ENCODE measurements around the gene MMAA.
"Not testable (repeated sequence)": the region's sequence is repeated elsewhere in the genome, so short reads cannot be mapped to it uniquely, and the experiment has no call there.

Gene MMAA

GRCh38 chr4:145618932-145619638 lies at the start of gene MMAA:
Gene MMAA (plus strand): TSS chr4:145619385. CDS start chr4:145639140, 19,755 bp downstream.
- H3K36me3 ChIP-seq (ENCODE audit: low read depth), result no peaks in the 10 kb centered on the region
- H3K4me1 ChIP-seq (ENCODE audit: insufficient read depth, poor library complexity, severe bottlenecking), result peaks cover 6% of the 10 kb centered on the region
- peak; percentile 93 for TF ChIP-seq CTCF (IDR thresholded peaks at IDR 0.05; ENCODE audit: poor library complexity, severe bottlenecking)
- H3K4me3 ChIP-seq (ENCODE audit: severe bottlenecking), result peak within 1 kb of the TSS; percentile 65
- no peaks in the 10 kb centered on the region for H3K9me3 ChIP-seq (ENCODE audit: severe bottlenecking)
- peak within 1 kb of the TSS; percentile 74 for H3K27ac ChIP-seq (ENCODE audit: poor library complexity, severe bottlenecking)
- ATAC-seq (ENCODE audit: low read depth) (peak; percentile 97), DNase-seq (ENCODE audit: low spot score) (peak; percentile 94)
- H3K27me3 ChIP-seq (ENCODE audit: insufficient read depth, poor library complexity, severe bottlenecking), result no peaks in the 10 kb centered on the region

- H3K4me3 ChIP-seq (ENCODE audit: severe bottlenecking); H3K27ac ChIP-seq (ENCODE audit: poor library complexity, severe bottlenecking); H3K4me1 ChIP-seq (ENCODE audit: insufficient read depth, poor library complexity, severe bottlenecking); DNase-seq (ENCODE audit: low spot score); H3K36me3 ChIP-seq (ENCODE audit: low read depth); H3K9me3 ChIP-seq (ENCODE audit: severe bottlenecking); H3K27me3 ChIP-seq (ENCODE audit: insufficient read depth, poor library complexity, severe bottlenecking); ATAC-seq (ENCODE audit: low read depth): not testable (repeated sequence)
Observed at GRCh38 chr4:145574546-145574945, 44.6 kb upstream of the MMAA start.

- no peaks in the 10 kb centered on the region for H3K9me3 ChIP-seq (ENCODE audit: severe bottlenecking)
- H3K4me1 ChIP-seq (ENCODE audit: insufficient read depth, poor library complexity, severe bottlenecking), result no peaks in the 10 kb centered on the region
- no peak for TF ChIP-seq CTCF (IDR thresholded peaks at IDR 0.05; ENCODE audit: poor library complexity, severe bottlenecking)
- ATAC-seq (ENCODE audit: low read depth) (peak; percentile 55; the same call in 2 of the 3 replicates), DNase-seq (ENCODE audit: low spot score) (no peak)
- no peaks in the 10 kb centered on the region for H3K27me3 ChIP-seq (ENCODE audit: insufficient read depth, poor library complexity, severe bottlenecking)
- no peak overlapping the region for H3K4me3 ChIP-seq (ENCODE audit: severe bottlenecking)
- H3K27ac ChIP-seq (ENCODE audit: poor library complexity, severe bottlenecking), result no peak overlapping the region
- H3K36me3 ChIP-seq (ENCODE audit: low read depth), result no peaks in the 10 kb centered on the region
Observed at GRCh38 chr4:145580906-145581305, 38.3 kb upstream of the MMAA start.

- no peaks in the 10 kb centered on the region for H3K27me3 ChIP-seq (ENCODE audit: insufficient read depth, poor library complexity, severe bottlenecking)
- DNase-seq (ENCODE audit: low spot score) (no peak), ATAC-seq (ENCODE audit: low read depth) (peak; percentile 14; the same call in 1 of the 3 replicates)
- no peaks in the 10 kb centered on the region for H3K9me3 ChIP-seq (ENCODE audit: severe bottlenecking)
- no peak overlapping the region for H3K4me3 ChIP-seq (ENCODE audit: severe bottlenecking)
- TF ChIP-seq CTCF (IDR thresholded peaks at IDR 0.05; ENCODE audit: poor library complexity, severe bottlenecking), result no peak
- no peaks in the 10 kb centered on the region for H3K36me3 ChIP-seq (ENCODE audit: low read depth)
- H3K4me1 ChIP-seq (ENCODE audit: insufficient read depth, poor library complexity, severe bottlenecking), result no peaks in the 10 kb centered on the region
- no peak overlapping the region for H3K27ac ChIP-seq (ENCODE audit: poor library complexity, severe bottlenecking)
Observed at GRCh38 chr4:145583191-145584055, 35.8 kb upstream of the MMAA start.

- ATAC-seq (ENCODE audit: low read depth) (no peak), DNase-seq (ENCODE audit: low spot score) (no peak)
- H3K9me3 ChIP-seq (ENCODE audit: severe bottlenecking), result no peaks in the 10 kb centered on the region
- no peaks in the 10 kb centered on the region for H3K36me3 ChIP-seq (ENCODE audit: low read depth)
- no peaks in the 10 kb centered on the region for H3K4me1 ChIP-seq (ENCODE audit: insufficient read depth, poor library complexity, severe bottlenecking)
- H3K27ac ChIP-seq (ENCODE audit: poor library complexity, severe bottlenecking), result no peak overlapping the region
- H3K27me3 ChIP-seq (ENCODE audit: insufficient read depth, poor library complexity, severe bottlenecking), result no peaks in the 10 kb centered on the region
- no peak for TF ChIP-seq CTCF (IDR thresholded peaks at IDR 0.05; ENCODE audit: poor library complexity, severe bottlenecking)
- no peak overlapping the region for H3K4me3 ChIP-seq (ENCODE audit: severe bottlenecking)
Observed at GRCh38 chr4:145587088-145587754, 32.0 kb upstream of the MMAA start.

GRCh38 chr4:145589381-145589780 lies 29.8 kb upstream of the MMAA start:
- not testable (repeated sequence) for H3K27me3 ChIP-seq (ENCODE audit: insufficient read depth, poor library complexity, severe bottlenecking); H3K9me3 ChIP-seq (ENCODE audit: severe bottlenecking); ATAC-seq (ENCODE audit: low read depth); H3K4me3 ChIP-seq (ENCODE audit: severe bottlenecking); H3K36me3 ChIP-seq (ENCODE audit: low read depth); H3K27ac ChIP-seq (ENCODE audit: poor library complexity, severe bottlenecking); DNase-seq (ENCODE audit: low spot score); H3K4me1 ChIP-seq (ENCODE audit: insufficient read depth, poor library complexity, severe bottlenecking)

Measured in RWPE2 (cell line).